GM21576 (cell line): ENCODE measurements around the gene GINS3.
"Not testable (repeated sequence)": the region's sequence is repeated elsewhere in the genome, so short reads cannot be mapped to it uniquely, and the experiment has no call there.

Experiments used
- ATAC-seq: cut with Tn5 transposase; IDR thresholded peaks from one replicate; pipeline ENCODE4 v1.9.1; 2021; ENCODE audit warnings: mild to moderate bottlenecking, moderate library complexity; ENCODE audit not compliant: unreplicated experiment

The GINS3 gene

DNA sequence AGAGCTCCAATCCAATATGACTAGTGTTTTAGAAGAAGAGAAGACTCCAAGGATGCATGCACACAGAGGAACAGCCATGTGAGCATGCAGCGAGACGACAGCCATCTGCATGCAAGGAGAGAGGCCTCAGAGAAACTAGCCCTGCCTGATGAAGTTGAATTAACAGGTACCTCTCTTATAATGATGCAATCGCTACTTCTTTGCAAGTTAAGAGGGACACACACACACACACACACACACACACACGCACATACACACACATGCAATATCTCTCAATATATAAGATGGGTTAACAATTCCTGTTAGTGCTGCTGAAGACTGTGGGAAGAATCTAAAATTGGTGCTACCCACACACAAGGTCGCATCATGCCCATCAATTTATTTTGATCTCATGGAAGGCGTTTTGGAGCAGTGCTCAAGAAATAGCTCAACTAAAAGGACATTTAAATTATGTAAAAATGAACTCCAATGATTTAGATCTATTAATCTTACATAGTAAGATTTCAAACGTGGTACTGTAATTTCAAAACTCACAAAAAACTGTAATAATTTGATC lies 7.0 kb upstream of the GINS3 start:
- no peak for ATAC-seq

DNA sequence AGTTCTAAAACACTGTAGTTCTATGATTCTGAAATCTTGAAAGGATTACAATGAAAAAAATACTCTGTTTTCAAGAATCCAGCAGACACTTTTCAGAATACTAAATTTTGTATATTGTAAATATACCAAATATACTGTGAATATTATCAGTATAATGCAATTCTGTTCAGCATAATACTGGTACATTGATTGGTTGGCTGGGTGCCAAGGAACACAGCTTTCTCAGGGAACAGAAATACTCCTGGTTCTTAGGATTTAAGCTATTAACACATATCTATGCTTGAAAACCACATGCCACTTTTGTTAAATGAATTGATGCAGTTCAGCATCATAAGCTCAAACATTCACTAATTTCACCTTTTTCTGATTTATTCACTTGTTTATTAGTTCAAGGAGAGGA lies 2.5 kb upstream of the GINS3 start:
- ATAC-seq: no peak

DNA sequence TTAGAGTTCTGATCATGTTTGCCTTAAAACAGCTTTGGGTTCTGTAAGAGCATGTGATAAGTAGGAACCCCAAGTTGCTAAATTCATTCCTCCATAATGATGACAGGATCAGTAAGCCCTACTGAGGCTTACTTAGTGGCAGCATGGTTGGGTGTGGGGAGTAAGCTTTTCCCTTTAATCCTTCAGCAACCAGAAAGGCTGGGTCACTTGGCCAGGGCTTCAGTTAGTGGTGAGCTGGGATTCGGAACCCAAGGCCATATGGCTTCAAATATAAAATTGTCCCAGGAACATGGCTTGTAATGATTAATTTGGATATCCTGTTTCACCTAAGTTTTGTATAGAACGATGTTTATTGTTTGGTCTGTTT lies 850 bp downstream of the GINS3 start:
- peak; percentile 15 for ATAC-seq

DNA sequence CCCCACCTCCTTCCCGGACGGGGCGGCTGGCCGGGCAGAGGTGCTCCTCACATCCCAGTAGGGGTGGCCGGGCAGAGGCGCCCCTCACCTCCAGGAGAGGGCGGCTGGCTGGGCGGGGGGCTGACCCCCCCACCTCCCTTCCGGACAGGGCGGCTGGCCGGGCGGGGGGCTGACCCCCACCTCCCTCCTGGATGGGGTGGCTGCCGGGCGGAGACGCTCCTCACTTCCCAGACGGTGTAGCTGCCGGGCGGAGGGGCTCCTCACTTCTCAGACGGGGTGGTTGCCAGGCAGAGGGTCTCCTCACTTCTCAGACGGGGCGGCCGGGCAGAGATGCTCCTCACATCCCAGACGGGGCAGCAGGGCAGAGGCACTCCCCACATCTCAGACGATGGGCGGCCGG lies 4.6 kb downstream of the GINS3 start:
- not testable (repeated sequence) for ATAC-seq

DNA sequence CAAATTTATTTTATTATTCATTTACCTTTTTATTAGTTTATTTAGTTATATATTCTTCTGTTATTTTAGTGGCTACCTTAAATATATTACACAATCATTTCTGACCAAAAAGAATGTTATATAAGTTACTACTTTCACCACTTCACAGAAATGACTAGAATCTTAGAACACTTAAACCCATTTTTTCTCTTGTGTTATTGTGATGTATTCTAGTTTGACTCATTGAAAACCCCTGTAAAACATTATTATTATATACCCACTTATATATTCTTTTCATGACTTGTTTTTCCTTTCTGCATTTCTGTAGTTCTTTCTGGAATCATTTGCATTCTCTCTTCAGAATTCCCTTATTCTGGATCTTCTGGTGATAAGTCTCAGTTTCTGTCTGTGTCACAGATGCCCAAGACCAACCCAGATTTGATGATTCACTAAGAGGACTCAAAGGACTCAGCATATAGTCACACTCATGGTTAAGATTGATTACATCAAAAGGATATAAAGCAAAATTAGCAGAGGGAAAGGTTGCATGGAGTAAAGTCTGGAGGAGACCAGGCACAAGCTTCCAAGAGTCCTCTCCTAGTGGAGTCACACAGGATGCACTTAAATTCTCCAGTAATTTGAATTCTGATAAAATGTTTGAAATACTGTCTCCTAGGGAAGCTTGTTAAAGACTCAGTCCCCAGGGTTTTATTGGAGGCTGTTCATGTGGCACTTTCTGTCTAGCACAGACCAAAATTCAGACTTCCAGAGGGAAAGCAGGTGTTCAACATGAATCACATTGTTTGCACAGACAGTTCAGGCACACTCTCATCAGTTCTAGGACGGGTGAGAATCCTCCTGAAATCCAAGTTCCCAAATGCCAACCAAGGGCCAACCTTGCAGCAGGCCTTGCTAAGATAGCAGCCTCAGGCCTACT lies 7.7 kb downstream of the GINS3 start:
- no peak for ATAC-seq

DNA sequence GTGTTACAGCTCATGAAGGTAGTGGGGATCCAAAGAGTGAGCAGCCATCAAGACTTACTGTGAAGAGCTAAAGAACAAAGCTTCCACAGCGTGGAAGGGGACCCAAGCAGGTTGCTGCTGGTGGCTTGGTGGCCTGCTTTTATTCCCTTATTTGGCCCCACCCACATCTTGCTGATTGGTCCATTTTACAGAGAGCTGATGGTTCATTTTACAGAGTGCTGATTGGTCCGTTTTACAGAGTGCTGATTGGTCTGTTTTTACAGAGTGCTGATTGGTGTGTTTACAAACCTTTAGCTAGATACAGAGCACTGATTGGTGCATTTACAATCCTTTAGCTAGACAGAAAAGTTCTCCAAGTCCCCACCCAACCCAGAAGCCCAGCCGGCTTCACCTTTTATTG lies 9.0 kb downstream of the GINS3 start:
- not testable (repeated sequence) for ATAC-seq

DNA sequence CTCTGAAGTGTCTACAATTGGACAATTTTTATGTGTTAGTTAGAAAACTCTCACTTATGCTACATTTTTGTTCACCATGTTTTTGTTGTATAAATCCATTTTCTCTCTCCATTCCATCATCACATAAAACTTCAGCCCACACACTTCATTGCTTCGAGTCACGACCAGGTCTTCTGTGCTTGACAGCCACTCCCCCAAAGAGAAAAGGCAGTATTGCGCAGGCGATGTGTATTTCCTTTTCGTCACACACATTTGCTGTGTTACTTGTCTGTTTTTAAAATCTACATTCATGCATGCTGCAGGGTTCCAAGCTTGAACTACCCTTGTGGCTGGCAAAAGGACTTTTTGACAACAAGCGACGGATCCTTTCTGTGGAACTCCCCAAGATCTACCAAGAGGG lies 10.5 kb downstream of the GINS3 start:
- ATAC-seq: no peak

DNA sequence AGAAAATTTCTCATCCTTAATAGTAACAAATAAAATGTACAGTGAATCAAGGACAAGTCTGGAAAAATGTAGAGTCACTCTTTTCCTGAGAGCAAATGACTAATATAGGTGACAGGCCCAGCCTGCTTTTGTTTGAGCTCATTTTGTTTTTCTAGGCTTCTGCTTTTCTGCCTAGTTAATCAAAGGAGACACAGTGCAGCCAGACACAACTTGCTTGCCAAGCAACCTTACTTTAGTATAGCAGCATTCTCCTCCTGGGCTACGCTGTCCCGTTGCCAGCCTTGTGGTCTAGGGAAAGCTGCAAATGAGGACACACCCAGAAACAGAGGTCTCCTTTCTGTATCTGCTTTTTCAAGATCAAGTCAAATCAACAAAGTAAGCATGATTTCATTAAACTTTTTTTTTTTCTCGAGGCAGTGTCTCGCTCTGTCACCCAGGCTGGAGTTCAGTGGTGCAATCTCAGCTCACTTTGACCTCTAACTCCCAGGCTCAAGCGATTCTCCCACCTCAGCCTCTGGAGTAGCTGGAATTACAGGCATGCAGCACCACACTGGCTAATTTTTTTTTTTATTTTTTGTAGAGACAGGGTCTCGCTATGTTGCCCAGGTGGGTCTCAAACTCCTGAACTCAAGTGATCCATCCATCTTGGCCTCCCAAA lies 17.2 kb downstream of the GINS3 start:
- no peak for ATAC-seq

DNA sequence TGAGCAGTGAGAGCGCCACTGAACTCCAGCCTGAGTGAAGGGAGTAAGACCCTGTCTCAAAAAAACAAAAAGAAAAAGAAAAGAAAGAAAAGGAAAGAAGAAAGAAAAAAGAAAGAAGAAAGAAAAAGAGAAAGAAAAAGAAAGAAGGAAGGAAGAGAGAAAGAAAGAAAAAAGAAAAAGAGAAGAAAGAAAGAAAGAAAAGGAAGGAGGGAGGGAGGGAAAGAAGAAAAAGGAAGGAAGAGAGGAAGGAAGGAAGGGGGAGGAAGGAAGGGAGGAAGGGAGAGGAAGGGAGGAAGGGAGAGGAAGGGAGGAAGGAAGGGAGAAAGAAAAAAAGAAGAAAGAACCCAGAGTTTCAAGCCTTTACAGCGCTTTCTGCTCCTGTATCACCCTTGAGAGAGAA lies 19.1 kb downstream of the GINS3 start:
- no peak for ATAC-seq

DNA sequence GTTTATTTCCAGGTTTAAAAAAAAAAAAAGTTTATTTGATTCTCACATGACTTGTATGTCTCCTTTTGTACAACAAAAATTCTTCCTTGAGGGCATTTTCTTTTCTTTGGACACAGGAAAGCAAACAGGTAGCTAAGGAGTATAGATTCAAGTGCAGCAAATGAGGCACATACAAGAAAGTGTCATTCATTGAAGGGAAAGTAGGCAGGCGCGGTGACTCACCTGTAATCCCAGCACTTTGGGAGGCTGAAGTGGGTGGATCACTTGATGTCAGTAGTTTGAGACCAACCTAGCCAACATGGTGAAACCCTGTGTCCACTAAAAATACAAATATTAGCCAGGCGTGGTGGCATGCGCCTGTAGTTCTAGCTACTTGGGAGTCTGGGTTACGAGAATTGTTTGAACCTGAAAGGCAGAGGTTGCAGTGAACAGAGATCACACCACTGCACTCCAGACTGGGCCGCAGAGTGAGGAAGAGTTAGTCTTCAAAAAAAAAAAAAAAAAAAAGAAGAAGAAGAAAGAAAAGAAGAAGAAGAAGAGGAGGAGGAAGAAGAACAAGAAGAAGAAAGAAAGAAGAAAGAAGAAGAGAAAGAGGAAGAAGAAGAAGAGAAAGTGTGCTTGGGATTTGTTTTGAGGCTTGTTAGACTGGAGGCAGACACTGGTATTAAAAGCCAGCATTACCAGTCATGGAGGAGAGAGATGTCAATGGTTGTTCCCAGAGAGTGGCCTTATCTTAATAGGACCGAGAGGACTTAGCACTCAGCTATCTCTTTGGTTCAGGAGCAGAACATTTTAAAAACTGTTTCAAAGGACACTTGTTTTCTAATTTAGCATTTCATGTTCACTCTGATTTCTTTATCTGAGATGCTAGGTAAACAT lies 19.7 kb downstream of the GINS3 start:
- ATAC-seq: no peak

DNA sequence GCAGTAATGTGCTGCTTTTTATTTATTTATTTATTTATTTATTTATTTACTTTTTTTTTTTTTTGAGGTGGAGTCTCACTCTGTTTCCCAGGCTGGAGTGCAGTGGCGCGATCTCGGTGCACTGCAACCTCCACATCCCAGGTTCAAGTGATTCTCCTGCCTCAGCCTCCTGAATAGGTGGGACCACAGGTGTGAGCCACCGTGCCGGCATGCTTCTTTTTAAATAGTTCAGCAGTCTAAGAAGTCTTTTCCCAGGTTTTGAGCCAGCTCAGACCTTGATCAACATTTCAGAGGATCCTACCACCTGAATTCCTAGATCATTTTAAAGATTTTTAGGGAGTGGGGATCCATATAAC lies 20.3 kb downstream of the GINS3 start:
- ATAC-seq: not testable (repeated sequence)

DNA sequence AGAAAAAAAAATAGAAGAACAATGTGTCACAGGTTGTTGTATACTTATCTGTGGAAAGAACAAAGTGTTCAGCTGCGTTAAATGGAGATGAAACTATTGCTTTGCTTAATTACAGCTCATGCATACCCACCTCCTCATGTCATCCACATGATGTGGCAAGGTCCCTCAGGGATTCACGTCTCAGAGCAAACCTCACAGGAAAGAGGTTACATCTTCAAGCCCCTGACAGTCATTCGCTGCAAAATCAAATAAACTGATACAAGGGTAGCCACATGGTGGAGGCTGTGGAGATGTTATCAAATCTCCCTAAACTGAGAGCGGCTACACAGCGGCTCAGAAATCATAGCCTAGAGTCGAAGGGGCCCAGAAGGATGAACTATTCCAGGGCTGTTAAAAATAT lies 21.1 kb downstream of the GINS3 start:
- ATAC-seq: no peak

DNA sequence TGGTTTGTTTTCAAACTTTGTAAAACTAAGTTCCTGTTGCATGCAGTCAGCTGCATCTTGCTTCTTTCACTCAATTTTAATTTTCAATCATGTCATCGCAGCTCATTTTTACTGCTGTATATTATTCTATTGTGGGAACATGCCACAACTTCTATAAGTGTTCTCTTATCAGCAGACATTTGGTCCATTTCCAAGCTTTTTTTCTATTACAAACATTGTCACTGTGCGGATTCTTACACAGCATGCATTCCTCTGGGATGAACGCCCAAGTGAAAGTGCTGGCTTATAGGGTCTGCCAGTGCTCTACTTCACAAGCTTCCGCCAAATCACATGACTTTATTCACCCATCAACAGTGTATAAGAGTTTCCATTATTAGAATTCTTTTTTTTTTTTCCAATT lies 22.7 kb downstream of the GINS3 start:
- no peak for ATAC-seq

DNA sequence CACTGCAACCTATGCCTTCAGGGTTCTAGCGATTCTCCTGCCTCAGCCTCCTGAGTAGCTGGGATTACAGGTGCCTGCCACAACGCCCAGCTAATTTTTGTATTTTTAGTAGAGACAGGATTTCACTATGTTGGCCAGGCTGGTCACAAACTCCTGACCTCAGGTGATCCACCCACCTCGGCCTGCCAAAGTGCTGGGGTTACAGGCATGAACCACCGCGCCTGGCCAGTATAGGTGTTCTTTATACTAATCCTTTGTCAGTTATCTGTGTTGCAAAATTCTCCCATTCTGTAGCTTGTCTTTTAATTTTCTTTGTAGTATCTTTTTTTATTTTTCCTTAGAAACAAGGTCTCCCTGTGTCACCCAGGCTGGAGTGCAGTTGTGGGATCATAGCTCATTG lies 23.7 kb downstream of the GINS3 start:
- ATAC-seq: not testable (repeated sequence)

DNA sequence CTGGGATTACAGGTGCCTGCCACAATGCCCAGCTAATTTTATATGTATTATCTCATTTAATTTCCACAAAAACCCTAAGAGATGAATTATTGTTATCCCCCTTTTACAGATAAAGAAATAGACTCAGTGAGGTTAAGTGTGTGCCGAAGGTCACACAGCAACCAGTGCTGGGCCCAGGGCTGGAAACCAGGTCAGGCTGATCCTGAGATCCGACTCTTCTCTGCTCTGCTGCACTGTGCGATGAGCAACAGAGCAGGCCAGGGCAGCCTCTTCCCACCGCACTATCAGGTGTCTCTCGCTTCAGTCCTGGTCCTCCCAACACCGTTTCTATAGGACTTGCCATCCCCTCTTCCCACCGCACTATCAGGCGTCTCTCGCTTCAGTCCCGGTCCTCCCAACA lies 24.8 kb downstream of the GINS3 start:
- ATAC-seq: no peak

DNA sequence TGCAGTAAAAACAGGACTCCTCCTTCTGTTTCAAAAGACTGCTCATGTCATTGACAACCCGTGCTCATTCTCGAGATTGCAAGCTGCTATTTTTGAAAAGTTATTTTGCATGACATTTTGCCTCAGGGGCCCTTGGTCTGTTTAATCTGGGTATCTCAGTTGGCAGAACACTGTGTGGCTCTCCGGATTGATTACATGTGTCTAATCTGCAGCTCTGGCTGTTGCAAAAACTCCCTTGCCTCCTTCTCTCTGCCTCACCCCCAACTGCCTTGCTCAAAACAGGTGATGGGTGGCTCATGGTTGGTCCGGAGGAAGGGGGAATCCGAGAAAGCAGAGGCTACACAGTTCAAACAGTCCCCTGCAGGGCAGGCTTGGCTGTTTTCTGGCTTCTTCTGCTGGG lies 25.3 kb downstream of the GINS3 start:
- no peak for ATAC-seq

DNA sequence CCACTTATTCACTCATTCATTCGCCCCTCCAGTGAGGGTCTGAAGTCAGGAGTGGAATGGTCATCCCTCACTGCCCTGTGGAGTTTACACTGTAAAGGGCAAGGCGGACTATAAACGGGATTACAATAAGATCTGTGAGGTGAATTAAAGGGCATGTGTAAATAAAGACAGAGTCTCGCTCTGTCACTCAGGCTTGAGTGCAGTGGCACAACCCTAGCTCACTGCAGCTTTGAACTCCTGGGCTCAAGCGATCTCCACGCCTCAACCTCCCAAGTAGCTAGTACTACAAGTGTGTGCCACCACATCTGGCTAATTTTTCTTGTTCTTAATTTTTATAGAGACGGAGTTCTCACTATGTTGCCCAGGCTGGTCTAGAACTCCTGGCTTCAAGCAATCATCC lies 25.8 kb downstream of the GINS3 start:
- no peak for ATAC-seq

DNA sequence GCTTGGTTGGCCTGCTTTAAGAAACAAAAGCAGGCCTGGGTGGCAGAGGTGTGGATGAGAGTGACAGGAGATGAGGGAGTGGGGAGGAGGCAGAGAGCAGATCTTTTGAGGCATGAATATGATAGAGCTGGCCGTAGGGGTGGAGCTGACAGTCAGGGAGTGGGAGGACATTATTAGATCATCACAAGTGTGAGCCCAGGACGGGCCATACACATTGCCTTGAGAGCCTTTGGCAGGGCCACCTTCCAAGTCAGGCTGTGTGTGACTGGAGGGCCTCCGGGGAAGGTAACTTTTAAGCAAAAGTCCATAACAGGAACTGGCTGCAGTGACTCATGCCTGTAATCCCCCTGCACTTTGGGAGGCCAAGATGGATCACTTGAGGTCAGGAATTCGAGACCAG lies 26.3 kb downstream of the GINS3 start:
- ATAC-seq: no peak

DNA sequence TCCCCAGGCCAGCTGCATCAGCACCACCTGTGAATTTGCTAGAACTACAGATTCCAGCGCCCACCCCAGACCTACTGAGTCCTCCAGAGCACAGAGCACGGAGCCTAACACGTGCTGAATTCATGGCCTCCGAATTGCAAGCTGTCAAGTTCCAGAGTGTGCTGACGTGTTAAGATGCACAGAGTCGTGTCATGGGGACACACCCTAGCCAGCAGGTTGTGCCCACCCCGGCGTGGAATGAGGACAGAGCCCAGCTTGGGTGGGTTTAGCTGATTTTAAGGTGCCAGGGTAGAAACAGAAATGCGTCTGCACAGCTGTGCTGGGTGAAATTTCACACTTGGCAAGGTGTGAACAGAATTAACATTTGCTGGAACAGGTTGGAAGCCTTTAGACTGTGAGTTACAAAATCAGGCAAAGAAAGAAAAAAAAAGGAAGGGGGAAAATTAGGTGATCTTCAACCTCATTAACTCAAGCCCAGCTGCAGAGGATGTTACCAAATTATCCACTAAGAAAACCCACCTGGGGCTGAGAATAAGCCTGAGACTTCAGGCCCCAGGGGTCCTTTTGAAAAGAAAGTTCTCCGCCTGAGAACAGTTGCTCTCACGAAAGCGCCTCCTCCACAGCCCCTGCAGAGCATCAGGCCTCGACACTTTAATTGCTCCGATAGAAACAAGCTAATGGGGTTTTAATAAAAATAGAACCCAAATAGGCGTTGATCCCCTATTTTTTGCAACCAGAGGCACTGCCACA lies 27.1 kb downstream of the GINS3 start:
- no peak for ATAC-seq

DNA sequence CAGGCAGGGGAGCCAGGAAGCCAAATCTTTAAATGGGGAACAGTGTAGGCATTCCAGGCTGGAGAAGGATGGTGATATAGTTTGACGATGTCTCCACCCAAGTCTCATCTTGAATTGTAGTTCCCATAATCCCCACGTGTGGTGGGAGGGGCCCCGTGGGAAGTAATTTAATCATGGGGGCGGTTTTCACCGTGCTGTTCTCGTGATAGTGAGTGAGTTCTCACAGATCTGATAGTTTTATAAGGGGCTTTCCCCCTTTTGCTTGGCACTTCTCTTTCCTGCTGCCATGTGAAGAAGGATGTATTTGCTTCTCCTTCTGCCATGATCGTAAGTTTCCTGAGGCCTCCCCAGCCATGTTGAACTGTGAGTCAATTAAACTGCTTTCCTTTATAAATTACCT lies 28.8 kb downstream of the GINS3 start:
- no peak for ATAC-seq

DNA sequence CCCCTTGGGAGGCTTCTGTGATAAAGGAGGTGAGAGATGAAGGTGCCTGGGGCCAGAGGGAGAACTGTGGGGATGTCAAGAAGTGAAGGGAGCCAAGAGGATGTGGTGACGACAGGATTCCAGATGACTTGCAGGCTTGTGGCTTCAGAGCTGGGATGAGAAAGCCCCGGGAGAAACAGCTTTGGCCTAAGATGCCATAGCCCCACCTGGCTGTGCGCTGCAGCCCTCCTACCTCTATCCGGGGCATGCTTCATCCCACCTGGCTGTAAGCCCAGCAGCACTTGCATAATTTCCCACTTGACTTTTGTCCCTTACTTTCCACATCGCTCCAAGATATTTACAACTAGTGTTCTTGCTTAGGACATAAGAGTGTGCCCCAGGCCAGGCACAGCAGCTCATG lies 29.3 kb downstream of the GINS3 start:
- no peak for ATAC-seq
